HL-60 (cell line): ENCODE data around the gene NEFH.

ENCODE experiments used
- DNase-seq, 2 experiments: peaks; one replicate each; pipeline ENCODE4 v3.0.0-alpha.2; 2010 to 2020; ENCODE audit warnings: low read depth in 1 of 2, low spot score in 1 of 2
- H3K27ac ChIP-seq: fragments of 250-450 bp; sonication (Bioruptor Pico); replicated peaks from 2 replicates; pipeline ENCODE4 v1.5.1; 2020; ENCODE audit warnings: mild to moderate bottlenecking, moderate library complexity
- H3K27me3 ChIP-seq: fragments of 250-450 bp; sonication (Bioruptor Pico); 2 replicates; pipeline ENCODE4 v1.5.1; 2021; ENCODE audit warnings: mild to moderate bottlenecking, moderate library complexity; ENCODE audit not compliant: insufficient read depth, poor library complexity, severe bottlenecking
- H3K4me3 ChIP-seq: replicated peaks from 2 replicates; pipeline ENCODE4 v1.5.1; 2011; ENCODE audit warnings: mild to moderate bottlenecking, control low read depth, low read length; ENCODE audit not compliant: insufficient read depth
- CTCF ChIP-seq: IDR thresholded peaks from one replicate; pipeline ENCODE4 v1.5.1; 2011; ENCODE audit warnings: low read length, control low read depth, inconsistent platforms; ENCODE audit not compliant: insufficient read depth
- GABPA ChIP-seq: IDR thresholded peaks from 2 replicates; pipeline ENCODE4 v1.6.1; 2012; ENCODE audit warnings: low read depth
- POLR2AphosphoS5 ChIP-seq: IDR thresholded peaks from 2 replicates; pipeline ENCODE4 v1.6.1; 2012; ENCODE audit warnings: low read depth
- REST ChIP-seq: IDR thresholded peaks from 2 replicates; pipeline ENCODE4 v1.6.1; 2012; ENCODE audit warnings: low read depth; ENCODE audit not compliant: insufficient replicate concordance
- SPI1 ChIP-seq: IDR thresholded peaks from 2 replicates; pipeline ENCODE4 v1.6.1; 2012; ENCODE audit warnings: low read depth, mild to moderate bottlenecking, borderline replicate concordance

The NEFH gene

GRCh38 chr22:29469755-29470154 is 10.3 kb upstream of the NEFH start:
- no peak for DNase-seq
- Histone ChIP-seq H3K27ac (no peak overlapping the region), H3K4me3 (no peak overlapping the region), H3K27me3 (no peaks in the 10 kb centered on the region)
- TF ChIP-seq POLR2AphosphoS5 (no peak), SPI1 (no peak), CTCF (no peak), GABPA (no peak), REST (no peak)

- DNase-seq = no peak
- H3K27ac ChIP-seq = no peak overlapping the region
- TF ChIP-seq SPI1 (no peak), REST (no peak), POLR2AphosphoS5 (no peak), CTCF (peak; percentile 33), GABPA (no peak)
- no peak overlapping the region for H3K4me3 ChIP-seq
- no peaks in the 10 kb centered on the region for H3K27me3 ChIP-seq
Measured at GRCh38 chr22:29470159-29470855, 9.7 kb upstream of the NEFH start.

- TF ChIP-seq POLR2AphosphoS5 (no peak), SPI1 (no peak), GABPA (no peak), REST (no peak), CTCF (no peak)
- no peaks in the 10 kb centered on the region for H3K27me3 ChIP-seq
Measured at GRCh38 chr22:29473001-29473400, 7.0 kb upstream of the NEFH start.

More at GRCh38 chr22:29473001-29473400, 7.0 kb upstream of the NEFH start:
- peak in 1 of 2 experiments; percentile 12 for DNase-seq
- no peak overlapping the region for H3K27ac ChIP-seq
- no peak overlapping the region for H3K4me3 ChIP-seq
